ENCODE data around the gene STT3A.

The STT3A gene

GRCh38 chr11:125670172-125670571 lies 77.5 kb downstream of the STT3A start:
- DNase-seq = no peak

DNA sequence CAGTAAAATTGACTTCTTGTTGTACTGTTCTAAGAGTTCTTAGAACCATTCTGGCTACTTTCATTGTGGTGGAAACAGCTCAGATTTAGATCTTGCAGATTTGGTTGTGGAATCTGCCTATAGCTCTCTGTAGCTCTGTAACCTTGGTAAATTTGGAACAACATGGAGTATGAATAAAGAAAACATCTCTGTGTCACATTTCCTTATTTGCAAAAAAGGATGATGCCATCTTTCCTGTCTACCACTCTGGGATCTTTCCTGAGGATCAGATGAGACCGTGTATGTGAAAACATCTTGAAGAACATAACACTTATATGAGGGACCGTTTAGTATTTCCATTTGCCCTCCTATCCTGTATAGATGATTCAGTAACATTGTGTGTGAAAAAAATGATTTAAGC lies 78.9 kb downstream of the STT3A start:
- DNase-seq = no peak
